ENCODE results near the gene TBXAS1.

Gene TBXAS1

GRCh38 chr7:140019172-140019571 is 190.1 kb downstream of the TBXAS1 start:
- DNase-seq: no peak

GRCh38 chr7:140019606-140020005 is 190.5 kb downstream of the TBXAS1 start:
- H3K27ac ChIP-seq (ENCODE audit: low read length): no peak overlapping the region
- no peaks in the 10 kb centered on the region for H3F3A ChIP-seq (ENCODE audit: insufficient read depth, low read length)
- H3K4me1 ChIP-seq (ENCODE audit: low read length): no peaks in the 10 kb centered on the region
- no peak overlapping the region for H2AFZ ChIP-seq (ENCODE audit: low read length)
- H3K9me3 ChIP-seq (replicated peaks; ENCODE audit: insufficient read depth, low read length): no peaks in the 10 kb centered on the region
- no peak overlapping the region for H3K4me2 ChIP-seq (ENCODE audit: low read depth, low read length)
- H3K27me3 ChIP-seq (replicated peaks; ENCODE audit: insufficient read depth, low read length): no peaks in the 10 kb centered on the region
- H3K36me3 ChIP-seq (replicated peaks; ENCODE audit: insufficient read depth, low read length): no peaks in the 10 kb centered on the region
- TF ChIP-seq EZH2 (optimal IDR thresholded peaks at IDR 0.05; ENCODE audit: low read depth, low read length) (no peak), CTCF (IDR thresholded peaks at IDR 0.05; ENCODE audit: low read length) (no peak), EZH2phosphoT487 (IDR thresholded peaks at IDR 0.05; ENCODE audit: low read length) (no peak)
- H3K9ac ChIP-seq (ENCODE audit: low read length): no peak overlapping the region
- no peaks in the 10 kb centered on the region for H3K9me2 ChIP-seq (replicated peaks; ENCODE audit: insufficient read depth, low read length)
- no peaks in the 10 kb centered on the region for H3K79me2 ChIP-seq (ENCODE audit: low read length)
- H3K4me3 ChIP-seq (ENCODE audit: low read length): no peak overlapping the region
- no peak for DNase-seq
- H4K20me1 ChIP-seq (ENCODE audit: insufficient read depth, low read length): no peaks in the 10 kb centered on the region

More at GRCh38 chr7:140019172-140019571, 190.1 kb downstream of the TBXAS1 start:
- no peaks in the 10 kb centered on the region for H4K20me1 ChIP-seq (ENCODE audit: insufficient read depth, low read length)
- no peak for TF ChIP-seq EZH2 (optimal IDR thresholded peaks at IDR 0.05; ENCODE audit: low read depth, low read length)
- TF ChIP-seq EZH2phosphoT487 (IDR thresholded peaks at IDR 0.05; ENCODE audit: low read length): no peak
- TF ChIP-seq CTCF (IDR thresholded peaks at IDR 0.05; ENCODE audit: low read length): no peak
- H3K27ac ChIP-seq (ENCODE audit: low read length): no peak overlapping the region
- H3K9me3 ChIP-seq (replicated peaks; ENCODE audit: insufficient read depth, low read length): no peaks in the 10 kb centered on the region
- no peak overlapping the region for H2AFZ ChIP-seq (ENCODE audit: low read length)
- H3F3A ChIP-seq (ENCODE audit: insufficient read depth, low read length): no peaks in the 10 kb centered on the region
- no peaks in the 10 kb centered on the region for H3K4me1 ChIP-seq (ENCODE audit: low read length)
- H3K27me3 ChIP-seq (replicated peaks; ENCODE audit: insufficient read depth, low read length): no peaks in the 10 kb centered on the region
- no peaks in the 10 kb centered on the region for H3K9me2 ChIP-seq (replicated peaks; ENCODE audit: insufficient read depth, low read length)
- no peaks in the 10 kb centered on the region for H3K79me2 ChIP-seq (ENCODE audit: low read length)
- no peak overlapping the region for H3K4me2 ChIP-seq (ENCODE audit: low read depth, low read length)
- H3K9ac ChIP-seq (ENCODE audit: low read length): no peak overlapping the region
- no peaks in the 10 kb centered on the region for H3K36me3 ChIP-seq (replicated peaks; ENCODE audit: insufficient read depth, low read length)
- H3K4me3 ChIP-seq (ENCODE audit: low read length): no peak overlapping the region

GRCh38 chr7:140021603-140022002 is 192.5 kb downstream of the TBXAS1 start:
- H3K27me3 ChIP-seq (replicated peaks; ENCODE audit: insufficient read depth, low read length): no peaks in the 10 kb centered on the region
- H4K20me1 ChIP-seq (ENCODE audit: insufficient read depth, low read length): no peaks in the 10 kb centered on the region
- no peaks in the 10 kb centered on the region for H3K9me2 ChIP-seq (replicated peaks; ENCODE audit: insufficient read depth, low read length)
- H3F3A ChIP-seq (ENCODE audit: insufficient read depth, low read length): no peaks in the 10 kb centered on the region
- no peak for DNase-seq
- no peaks in the 10 kb centered on the region for H3K36me3 ChIP-seq (replicated peaks; ENCODE audit: insufficient read depth, low read length)
- H3K4me2 ChIP-seq (ENCODE audit: low read depth, low read length): no peak overlapping the region
- no peak overlapping the region for H3K9ac ChIP-seq (ENCODE audit: low read length)
- H2AFZ ChIP-seq (ENCODE audit: low read length): no peak overlapping the region
- no peaks in the 10 kb centered on the region for H3K79me2 ChIP-seq (ENCODE audit: low read length)
- H3K9me3 ChIP-seq (replicated peaks; ENCODE audit: insufficient read depth, low read length): no peaks in the 10 kb centered on the region
- H3K27ac ChIP-seq (ENCODE audit: low read length): no peak overlapping the region
- TF ChIP-seq EZH2phosphoT487 (IDR thresholded peaks at IDR 0.05; ENCODE audit: low read length): no peak
- TF ChIP-seq EZH2 (optimal IDR thresholded peaks at IDR 0.05; ENCODE audit: low read depth, low read length): no peak
- no peak for TF ChIP-seq CTCF (IDR thresholded peaks at IDR 0.05; ENCODE audit: low read length)
- no peak overlapping the region for H3K4me3 ChIP-seq (ENCODE audit: low read length)
- H3K4me1 ChIP-seq (ENCODE audit: low read length): no peaks in the 10 kb centered on the region
